HG03039 (cell line): ENCODE measurements around the gene SULT2B1.
"Not testable (repeated sequence)": the region's sequence is repeated elsewhere in the genome, so short reads cannot be mapped to it uniquely, and the experiment has no call there.

ENCODE experiments used
- ATAC-seq: cut with Tn5 transposase; IDR thresholded peaks from one replicate; pipeline ENCODE4 v1.9.1; 2021; ENCODE audit warnings: mild to moderate bottlenecking, moderate library complexity; ENCODE audit not compliant: unreplicated experiment

SULT2B1 gene

GRCh38 chr19:48618278-48618915 lies 66.4 kb downstream of the SULT2B1 start:
- ATAC-seq = no peak

- ATAC-seq = peak; percentile 72
Measured at GRCh38 chr19:48618916-48619691, 67.1 kb downstream of the SULT2B1 start, which contains the start of the genes RPL18 and SPHK2. RPL18 (minus strand) TSS chr19:48619178; CDS start chr19:48619143, 35 bp downstream. SPHK2 (plus strand) TSS chr19:48619506; CDS start chr19:48620515, 1,009 bp downstream.

DNA sequence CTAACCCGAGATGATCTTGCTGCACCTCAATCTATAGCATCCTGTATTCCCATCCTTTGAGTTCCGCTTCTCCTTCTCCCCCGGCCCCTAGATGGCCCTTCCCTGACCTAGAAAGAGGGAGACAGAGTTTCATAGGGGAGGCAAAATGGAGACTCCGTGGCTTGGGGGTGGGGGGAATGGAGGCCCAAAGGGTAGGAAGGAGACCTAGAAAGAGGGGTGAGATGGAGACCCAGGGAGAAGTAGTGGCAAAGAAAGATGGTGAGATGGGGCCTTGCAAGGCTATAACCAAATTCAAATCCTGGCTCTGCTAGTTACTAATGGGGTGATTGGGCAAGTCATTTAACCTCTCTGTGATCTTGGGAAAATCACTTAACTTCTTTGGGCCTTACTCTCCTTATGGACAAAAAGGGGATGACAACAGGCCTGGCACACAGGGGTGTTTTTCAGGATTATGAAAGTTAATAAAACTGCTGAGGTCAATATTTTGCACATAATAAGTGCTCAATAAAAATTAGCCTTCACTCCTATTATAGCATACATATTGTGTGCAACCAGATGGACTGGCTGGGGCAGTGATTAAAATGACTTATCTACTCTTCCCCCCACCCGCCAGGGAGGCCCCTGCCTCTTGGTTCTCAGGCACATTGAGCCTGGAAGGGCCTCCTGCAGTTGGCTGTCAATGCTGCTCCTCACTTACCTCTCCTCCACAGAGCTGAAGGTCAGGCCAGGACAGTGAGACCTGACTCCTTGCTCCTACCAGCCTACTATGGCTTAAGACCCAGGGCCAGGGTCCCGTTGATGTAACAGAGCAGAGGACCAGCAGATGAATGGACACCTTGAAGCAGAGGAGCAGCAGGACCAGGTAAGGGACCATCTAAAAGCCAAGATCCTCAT lies 68.0 kb downstream of the SULT2B1 start:
- no peak for ATAC-seq

- ATAC-seq = no peak
Measured at GRCh38 chr19:48623556-48624066, 71.6 kb downstream of the SULT2B1 start.

GRCh38 chr19:48624067-48624594 lies 72.2 kb downstream of the SULT2B1 start:
- ATAC-seq = peak; percentile 48

DNA sequence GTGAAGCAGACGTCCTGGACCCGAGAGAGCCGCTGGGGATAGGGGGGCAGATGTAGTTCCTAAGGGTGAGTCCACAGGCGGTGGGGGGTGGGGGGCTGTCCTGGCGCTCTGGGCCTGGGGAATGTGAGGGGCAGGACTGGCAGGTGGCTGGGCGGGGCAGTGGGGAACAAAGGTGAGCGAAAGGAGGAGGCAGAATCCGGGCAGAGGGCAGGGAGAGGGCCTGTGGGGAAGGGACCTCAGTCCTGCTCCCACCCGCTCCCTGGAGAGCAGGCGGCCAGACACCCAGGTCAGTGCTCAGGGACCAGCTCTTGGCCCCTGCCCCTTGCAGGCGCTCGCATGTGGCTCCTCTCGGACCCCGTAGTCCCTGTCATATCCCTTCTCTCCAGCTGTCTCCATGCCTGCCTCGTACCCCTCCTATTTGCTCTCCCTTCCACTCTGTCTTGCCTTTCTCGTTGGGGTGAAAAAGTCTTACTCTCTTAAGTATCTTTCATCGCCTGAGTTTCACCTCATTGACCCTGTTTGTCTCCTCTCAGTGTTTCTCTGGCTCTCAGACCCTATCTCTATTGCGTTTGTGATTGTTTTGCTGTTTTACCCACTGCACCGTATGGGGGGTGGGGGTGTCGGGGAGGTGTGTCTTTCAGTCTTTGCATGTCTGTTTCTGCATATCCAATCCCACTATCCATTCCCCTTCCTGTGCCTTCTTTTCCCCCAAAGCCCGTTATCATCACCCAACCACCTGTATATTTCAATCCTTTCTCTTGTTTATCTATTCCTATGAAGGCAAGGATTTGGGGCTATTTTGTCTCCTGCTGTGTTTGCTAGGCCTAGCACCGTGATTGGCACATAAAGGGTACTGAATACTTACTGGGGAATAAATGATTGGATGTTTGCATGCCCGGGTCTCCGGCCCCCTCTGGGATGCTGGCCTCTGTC lies 73.1 kb downstream of the SULT2B1 start:
- no peak for ATAC-seq

- no peak for ATAC-seq
Measured at GRCh38 chr19:48625891-48626327, 73.9 kb downstream of the SULT2B1 start.

DNA sequence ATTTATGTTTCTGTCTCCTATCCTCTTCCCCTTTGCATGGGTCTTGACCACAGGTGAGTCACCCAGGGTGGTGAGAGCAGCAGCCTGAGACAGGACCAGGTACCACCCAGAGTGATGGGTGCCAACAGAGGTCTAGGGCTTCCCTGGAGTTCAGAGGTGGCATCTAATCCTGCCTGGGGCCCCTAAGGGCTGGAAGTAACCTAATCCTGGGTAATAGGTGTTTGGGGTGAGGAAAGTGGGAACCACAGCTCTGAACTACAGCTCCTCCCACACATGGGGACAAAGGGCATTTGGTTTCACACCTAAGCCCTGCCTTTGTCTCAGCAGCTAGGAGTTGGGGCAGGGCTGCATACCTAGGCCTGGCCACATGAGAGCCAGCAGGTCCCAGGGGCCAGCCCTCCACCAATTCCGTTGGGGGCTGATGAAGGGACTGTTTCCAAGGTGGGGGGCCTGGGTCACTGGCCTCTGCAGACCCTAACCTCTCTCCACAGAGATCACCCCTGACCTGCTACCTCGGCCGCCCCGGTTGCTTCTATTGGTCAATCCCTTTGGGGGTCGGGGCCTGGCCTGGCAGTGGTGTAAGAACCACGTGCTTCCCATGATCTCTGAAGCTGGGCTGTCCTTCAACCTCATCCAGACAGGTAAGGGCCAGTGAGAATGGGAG lies 75.4 kb downstream of the SULT2B1 start:
- no peak for ATAC-seq

GRCh38 chr19:48627865-48628314 lies 75.9 kb downstream of the SULT2B1 start:
- ATAC-seq = no peak

DNA sequence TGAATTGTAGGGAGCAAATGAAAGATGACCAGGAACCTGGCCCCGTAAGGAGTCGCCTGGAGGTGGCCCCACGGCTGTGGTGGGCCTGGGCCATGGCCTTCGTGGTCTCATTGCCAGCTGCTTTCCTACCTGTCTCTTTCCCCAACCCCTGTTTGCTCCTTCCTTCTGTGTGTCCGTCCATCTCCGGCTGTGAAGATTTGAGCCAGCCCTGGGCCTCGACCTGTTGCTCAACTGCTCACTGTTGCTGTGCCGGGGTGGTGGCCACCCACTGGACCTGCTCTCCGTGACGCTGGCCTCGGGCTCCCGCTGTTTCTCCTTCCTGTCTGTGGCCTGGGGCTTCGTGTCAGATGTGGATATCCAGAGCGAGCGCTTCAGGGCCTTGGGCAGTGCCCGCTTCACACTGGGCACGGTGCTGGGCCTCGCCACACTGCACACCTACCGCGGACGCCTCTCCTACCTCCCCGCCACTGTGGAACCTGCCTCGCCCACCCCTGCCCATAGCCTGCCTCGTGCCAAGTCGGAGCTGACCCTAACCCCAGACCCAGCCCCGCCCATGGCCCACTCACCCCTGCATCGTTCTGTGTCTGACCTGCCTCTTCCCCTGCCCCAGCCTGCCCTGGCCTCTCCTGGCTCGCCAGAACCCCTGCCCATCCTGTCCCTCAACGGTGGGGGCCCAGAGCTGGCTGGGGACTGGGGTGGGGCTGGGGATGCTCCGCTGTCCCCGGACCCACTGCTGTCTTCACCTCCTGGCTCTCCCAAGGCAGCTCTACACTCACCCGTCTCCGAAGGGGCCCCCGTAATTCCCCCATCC lies 76.7 kb downstream of the SULT2B1 start:
- no peak for ATAC-seq

- ATAC-seq = no peak
Measured at GRCh38 chr19:48629297-48629598, 77.3 kb downstream of the SULT2B1 start.

GRCh38 chr19:48629599-48630295 lies 77.8 kb downstream of the SULT2B1 start:
- ATAC-seq = no peak

GRCh38 chr19:48630296-48631063 lies 78.5 kb downstream of the SULT2B1 start:
- no peak for ATAC-seq

DNA sequence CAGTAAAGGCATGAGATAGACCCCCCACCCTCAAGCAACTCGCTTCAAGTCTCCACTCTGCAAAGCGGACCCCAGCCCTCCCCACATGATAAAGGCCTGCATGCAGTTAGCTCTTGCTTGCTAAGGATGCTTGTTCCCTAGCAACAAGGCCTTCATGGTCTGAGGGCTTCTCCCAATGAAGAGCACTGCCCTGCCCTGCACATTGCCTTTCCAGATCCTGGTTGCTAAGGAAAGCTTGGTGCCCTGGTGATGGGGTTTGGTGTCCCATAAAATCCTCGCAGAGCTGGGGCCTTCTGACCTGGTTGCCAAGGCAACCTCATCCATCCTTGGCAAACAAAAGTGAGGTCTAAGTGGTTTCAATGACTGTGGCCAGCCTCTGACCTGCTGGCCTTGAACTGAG lies 79.3 kb downstream of the SULT2B1 start:
- no peak for ATAC-seq

DNA sequence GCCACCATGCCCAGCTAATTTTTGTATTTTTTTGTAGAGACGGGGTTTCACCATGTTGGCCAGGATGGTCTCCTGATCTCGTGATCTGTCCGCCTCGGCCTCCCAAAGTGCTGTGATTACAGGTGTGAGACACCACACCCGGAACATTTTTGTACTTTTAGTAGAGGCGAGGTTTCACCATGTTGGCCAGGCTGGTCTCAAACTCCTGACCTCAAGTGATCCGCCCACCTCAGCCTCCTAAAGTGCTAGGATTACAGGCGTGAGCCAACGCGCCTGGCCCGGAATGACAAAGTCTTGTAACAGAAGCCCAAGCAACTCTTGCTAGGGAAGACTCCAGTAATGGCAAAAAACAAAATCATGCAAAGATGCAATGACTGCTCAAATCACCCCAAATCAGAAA lies 80.3 kb downstream of the SULT2B1 start:
- not testable (repeated sequence) for ATAC-seq

GRCh38 chr19:48632692-48633147 lies 80.7 kb downstream of the SULT2B1 start:
- no peak for ATAC-seq
